CD4-positive, alpha-beta T cell (primary cell): ENCODE results near the gene CCNJL. TPM values are rescaled to one million over a fixed set of nuclear protein-coding genes. Genes with fewer than 3 reads are reported as not detected.

Experiments used
- ATAC-seq: fragments of 200-7000 bp; cut with Tn5 transposase; one replicate; pipeline ENCODE4 v1.10.0; 2022; ENCODE audit warnings: mild to moderate bottlenecking; ENCODE audit not compliant: poor library complexity
- CTCF ChIA-PET: fragments of 350-600 bp; sonication (Branson Sonifier 250); formaldehyde crosslinking; loops from one replicate; lab custom pipeline; 2021; ENCODE audit warnings: antibody characterized with exemption, inconsistent platforms; lab: Charles Lee
- POLR2A ChIA-PET: fragments of 350-600 bp; sonication (Branson Sonifier 250); formaldehyde crosslinking; loops from one replicate; lab custom pipeline; 2021; ENCODE audit warnings: antibody characterized with exemption, inconsistent platforms; lab: Charles Lee
- DNase-seq, 14 experiments: peaks; one replicate each; pipeline ENCODE4 v3.0.0-alpha.2; 2013 to 2020; ENCODE audit warnings: mixed read lengths in 2 of 14
- H3K27ac ChIP-seq, 2 donors: one replicate each; pipeline versions ENCODE4 v1.5.1 to v1.7.0; 2013; ENCODE audit warnings: low read length in 2 of 2, low read depth in 1 of 2, mild to moderate bottlenecking in 1 of 2
- H3K27me3 ChIP-seq, 2 experiments: 1 replicate in 1 of 2; 2 replicates in 1 of 2; pipeline versions ENCODE4 v1.6.1 to v1.7.0; 2013; ENCODE audit warnings: low read length in 2 of 2, control low read depth in 1 of 2, mild to moderate bottlenecking in 1 of 2, moderate library complexity in 1 of 2; ENCODE audit not compliant: insufficient read depth in 2 of 2, control insufficient read depth in 1 of 2
- H3K36me3 ChIP-seq: one replicate; pipeline ENCODE4 v1.6.1; 2013; ENCODE audit warnings: low read length, control low read depth; ENCODE audit not compliant: insufficient read depth
- H3K4me1 ChIP-seq: one replicate; pipeline ENCODE4 v1.6.1; 2013; ENCODE audit warnings: low read length, control low read depth; ENCODE audit not compliant: insufficient read depth
- H3K4me3 ChIP-seq: one replicate; pipeline ENCODE4 v1.5.1; 2013; ENCODE audit warnings: mild to moderate bottlenecking, low read length, moderate library complexity
- H3K9me3 ChIP-seq, 2 experiments: 1 replicate in 1 of 2; 2 replicates in 1 of 2; pipeline versions ENCODE4 v1.6.1 to v1.7.0; 2013; ENCODE audit warnings: low read length in 2 of 2, mild to moderate bottlenecking in 2 of 2, control low read depth in 1 of 2, moderate library complexity in 1 of 2; ENCODE audit not compliant: control insufficient read depth in 1 of 2, insufficient read depth in 1 of 2
- H3K27ac Mint-ChIP-seq: one replicate; pipeline ENCODE4 v1.8.0; 2020; ENCODE audit warnings: mixed read lengths
- H3K27me3 Mint-ChIP-seq: one replicate; pipeline ENCODE4 v1.8.0; 2021; ENCODE audit warnings: mixed read lengths
- H3K36me3 Mint-ChIP-seq: one replicate; pipeline ENCODE4 v1.8.0; 2021; ENCODE audit warnings: low read depth, mixed read lengths
- H3K4me1 Mint-ChIP-seq: one replicate; pipeline ENCODE4 v1.8.0; 2021; ENCODE audit warnings: low read depth, mixed read lengths
- H3K4me3 Mint-ChIP-seq: one replicate; pipeline ENCODE4 v1.8.0; 2020; ENCODE audit warnings: mild to moderate bottlenecking, mixed read lengths
- H3K9me3 Mint-ChIP-seq: one replicate; pipeline ENCODE4 v1.8.0; 2020; ENCODE audit warnings: mixed read lengths
- CTCF ChIP-seq: fragments of 200-600 bp; IDR thresholded peaks from one replicate; pipeline ENCODE4 v1.8.0; 2022; ENCODE audit warnings: antibody characterized with exemption, mild to moderate bottlenecking
- intact Hi-C, 2 experiments: fragments of 100-400 bp; cut with DNase I in 1 of 2; cut with micrococcal nuclease in 1 of 2; formaldehyde crosslinking; loops; one replicate each; pipeline versions ENCODE4 v1.15.1 to v1.9.0; 2023 to 2025; cut with DNase I, micrococcal nuclease
- total RNA-seq, 174 experiments: library from RNA in 2 of 174; stranded (reverse) in 2 of 174; gene quantifications; one replicate each; pipeline ENCODE4 v1.2.3 and lab custom pipeline; 2021 to 2026

Gene CCNJL
- total RNA-seq, 2 experiments from 2014 or later: not detected

- Histone ChIP-seq H3K9me3 (no peaks in the 10 kb centered on the region), H3K36me3 (no peaks in the 10 kb centered on the region), H3K27ac (no peak within 1 kb of the TSS), H3K4me3 (no peak within 1 kb of the TSS), H3K27me3 (no peaks in the 10 kb centered on the region), H3K4me1 (no peaks in the 10 kb centered on the region)
- ChIA-PET CTCF (no interaction called here), POLR2A (no interaction called here)
- Mint-ChIP-seq H3K4me1 (no peaks in the 10 kb centered on the region), H3K4me3 (no peak within 1 kb of the TSS), H3K27ac (no peak within 1 kb of the TSS), H3K27me3 (no peaks in the 10 kb centered on the region), H3K9me3 (no peaks in the 10 kb centered on the region), H3K36me3 (no peaks in the 10 kb centered on the region)
- DNase-seq: no peak
- no peak for TF ChIP-seq CTCF
- intact Hi-C loops: no loop called here
- ATAC-seq: no peak
Observed at GRCh38 chr5:160229190-160229742, 83.1 kb downstream of the CCNJL start, which contains the start of gene FABP6. Gene FABP6 (plus strand): TSS chr5:160229506. CDS start chr5:160229558, 52 bp downstream.

- Histone ChIP-seq H3K36me3 (no peaks in the 10 kb centered on the region), H3K27ac (no peak overlapping the region), H3K4me3 (no peak overlapping the region), H3K4me1 (no peaks in the 10 kb centered on the region), H3K27me3 (no peaks in the 10 kb centered on the region), H3K9me3 (no peaks in the 10 kb centered on the region)
- Mint-ChIP-seq H3K4me3 (no peak overlapping the region), H3K4me1 (no peaks in the 10 kb centered on the region), H3K9me3 (no peaks in the 10 kb centered on the region), H3K27ac (no peak overlapping the region), H3K36me3 (no peaks in the 10 kb centered on the region), H3K27me3 (no peaks in the 10 kb centered on the region)
- no peak for TF ChIP-seq CTCF
- DNase-seq (no peak), ATAC-seq (no peak)
- intact Hi-C loops: no loop called here
- CTCF ChIA-PET: no interaction called here
- POLR2A ChIA-PET: no interaction called here
Observed at GRCh38 chr5:160227012-160227411, 85.4 kb downstream of the CCNJL start.

GRCh38 chr5:160221082-160221481, 91.3 kb downstream of the CCNJL start:
- H3K9me3 ChIP-seq: no peaks in the 10 kb centered on the region
- no peaks in the 10 kb centered on the region for H3K4me1 ChIP-seq
- DNase-seq (no peak), ATAC-seq (no peak)
- no peaks in the 10 kb centered on the region for H3K27me3 ChIP-seq
- no peaks in the 10 kb centered on the region for H3K36me3 ChIP-seq
- H3K27ac Mint-ChIP-seq: no peak overlapping the region
- H3K27me3 Mint-ChIP-seq: no peaks in the 10 kb centered on the region
- H3K4me3 ChIP-seq: no peak overlapping the region
- no peak overlapping the region for H3K27ac ChIP-seq
- H3K4me1 Mint-ChIP-seq: no peaks in the 10 kb centered on the region
- no peaks in the 10 kb centered on the region for H3K9me3 Mint-ChIP-seq
- H3K36me3 Mint-ChIP-seq: no peaks in the 10 kb centered on the region
- POLR2A ChIA-PET: no interaction called here
- no peak for TF ChIP-seq CTCF
- CTCF ChIA-PET: no interaction called here
- no peak overlapping the region for H3K4me3 Mint-ChIP-seq
- intact Hi-C loops: no loop called here
